Limb (tissue), 2 donors: ENCODE measurements around the gene ACSF3.

Source experiments
- DNase-seq, 2 donors: peaks; one replicate each; pipeline ENCODE4 v3.0.0-alpha.2; 2016; ENCODE audit errors: extremely low spot score in 2 of 2

Gene ACSF3

GRCh38 chr16:89094252-89094879 lies 714 bp downstream of the ACSF3 start:
- DNase-seq: no peak

- DNase-seq: no peak
These were observed 1.2 kb downstream of the ACSF3 start for GRCh38 chr16:89094880-89095258.

GRCh38 chr16:89095491-89095951 lies 1.9 kb downstream of the ACSF3 start:
- no peak for DNase-seq

GRCh38 chr16:89096042-89096717 lies 2.5 kb downstream of the ACSF3 start:
- no peak for DNase-seq

GRCh38 chr16:89096768-89097391 lies 3.2 kb downstream of the ACSF3 start:
- DNase-seq: no peak

GRCh38 chr16:89097392-89097772 lies 3.7 kb downstream of the ACSF3 start:
- DNase-seq: no peak

GRCh38 chr16:89098767-89099430 lies 5.2 kb downstream of the ACSF3 start:
- no peak for DNase-seq

- DNase-seq: no peak
These were observed 6.3 kb downstream of the ACSF3 start for GRCh38 chr16:89099905-89100304.

GRCh38 chr16:89100601-89101302 lies 7.1 kb downstream of the ACSF3 start:
- no peak for DNase-seq

- DNase-seq: no peak
These were observed 7.8 kb downstream of the ACSF3 start for GRCh38 chr16:89101303-89102040.

- no peak for DNase-seq
These were observed 8.4 kb downstream of the ACSF3 start for GRCh38 chr16:89102041-89102471.

- DNase-seq: no peak
These were observed 8.9 kb downstream of the ACSF3 start for GRCh38 chr16:89102481-89103073.

GRCh38 chr16:89103156-89103555 lies 9.5 kb downstream of the ACSF3 start:
- no peak for DNase-seq

GRCh38 chr16:89103781-89104180 lies 10.1 kb downstream of the ACSF3 start:
- no peak for DNase-seq

GRCh38 chr16:89104303-89104702 lies 10.7 kb downstream of the ACSF3 start:
- DNase-seq: no peak

- DNase-seq: no peak
These were observed 11.4 kb downstream of the ACSF3 start for GRCh38 chr16:89104930-89105571.

- no peak for DNase-seq
These were observed 12.0 kb downstream of the ACSF3 start for GRCh38 chr16:89105599-89106151.

- DNase-seq: no peak
These were observed 13.0 kb downstream of the ACSF3 start for GRCh38 chr16:89106533-89107202.

GRCh38 chr16:89107203-89107582 lies 13.5 kb downstream of the ACSF3 start:
- no peak for DNase-seq
